DOHH2 (cell line): Measurements from ENCODE around the gene UBE2B.

Source experiments
- EZH2phosphoT487 ChIP-seq: fragments of 200-600 bp; sonication (generic); IDR thresholded peaks from 2 replicates; pipeline ENCODE4 v1.6.1; 2017; ENCODE audit warnings: borderline replicate concordance, mild to moderate bottlenecking, antibody characterized with exemption, low read length, moderate library complexity, mixed read lengths
- TF ChIP-seq, protein P1 (sequence below): fragments of 200-600 bp; sonication (generic); IDR thresholded peaks from one replicate; pipeline ENCODE4 v1.5.1; 2014; ENCODE audit warnings: antibody characterized with exemption, mild to moderate bottlenecking, low read depth, low read length; ENCODE audit not compliant: poor library complexity, severe bottlenecking

DNA sequence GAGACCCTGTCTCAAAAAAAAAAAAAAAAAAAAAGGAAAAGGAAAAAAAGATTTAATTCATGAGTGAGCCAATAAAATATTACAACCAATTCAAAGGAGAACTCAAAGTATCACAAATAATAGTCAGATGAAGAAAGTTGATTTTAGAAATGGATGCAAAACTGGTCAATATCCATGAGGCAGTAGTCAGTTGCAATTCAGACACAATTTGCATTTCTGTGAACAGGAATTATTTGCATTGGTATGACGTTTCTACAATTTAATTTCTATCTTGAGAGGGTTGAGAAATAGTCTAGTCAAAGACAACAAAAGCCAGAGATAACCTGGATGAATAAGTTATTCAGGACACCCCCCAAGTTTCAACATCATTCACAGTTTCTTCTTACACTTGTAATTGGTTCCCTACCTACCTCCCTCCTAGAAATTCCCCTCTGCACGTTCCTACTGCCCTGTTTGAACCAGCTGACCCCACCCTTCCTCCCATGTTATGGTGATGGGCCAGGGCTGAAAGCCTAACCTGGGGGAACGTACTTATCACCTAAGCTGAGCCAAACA is 68.9 kb downstream of the UBE2B start:
- TF ChIP-seq, protein P1, sequence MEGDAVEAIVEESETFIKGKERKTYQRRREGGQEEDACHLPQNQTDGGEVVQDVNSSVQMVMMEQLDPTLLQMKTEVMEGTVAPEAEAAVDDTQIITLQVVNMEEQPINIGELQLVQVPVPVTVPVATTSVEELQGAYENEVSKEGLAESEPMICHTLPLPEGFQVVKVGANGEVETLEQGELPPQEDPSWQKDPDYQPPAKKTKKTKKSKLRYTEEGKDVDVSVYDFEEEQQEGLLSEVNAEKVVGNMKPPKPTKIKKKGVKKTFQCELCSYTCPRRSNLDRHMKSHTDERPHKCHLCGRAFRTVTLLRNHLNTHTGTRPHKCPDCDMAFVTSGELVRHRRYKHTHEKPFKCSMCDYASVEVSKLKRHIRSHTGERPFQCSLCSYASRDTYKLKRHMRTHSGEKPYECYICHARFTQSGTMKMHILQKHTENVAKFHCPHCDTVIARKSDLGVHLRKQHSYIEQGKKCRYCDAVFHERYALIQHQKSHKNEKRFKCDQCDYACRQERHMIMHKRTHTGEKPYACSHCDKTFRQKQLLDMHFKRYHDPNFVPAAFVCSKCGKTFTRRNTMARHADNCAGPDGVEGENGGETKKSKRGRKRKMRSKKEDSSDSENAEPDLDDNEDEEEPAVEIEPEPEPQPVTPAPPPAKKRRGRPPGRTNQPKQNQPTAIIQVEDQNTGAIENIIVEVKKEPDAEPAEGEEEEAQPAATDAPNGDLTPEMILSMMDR: no peak
- TF ChIP-seq EZH2phosphoT487: no peak
